GM12874 (cell line): Measurements from ENCODE around the gene TOE1.

Experiments
- TF ChIP-seq, protein P1 (sequence below): IDR thresholded peaks from 2 replicates; pipeline ENCODE4 v1.5.1; 2011; ENCODE audit warnings: low read depth, mild to moderate bottlenecking, control low read depth, low read length, moderate library complexity; ENCODE audit not compliant: insufficient read depth

The TOE1 gene

GRCh38 chr1:45319761-45320160 is 20.2 kb upstream of the TOE1 start:
- TF ChIP-seq, protein P1, sequence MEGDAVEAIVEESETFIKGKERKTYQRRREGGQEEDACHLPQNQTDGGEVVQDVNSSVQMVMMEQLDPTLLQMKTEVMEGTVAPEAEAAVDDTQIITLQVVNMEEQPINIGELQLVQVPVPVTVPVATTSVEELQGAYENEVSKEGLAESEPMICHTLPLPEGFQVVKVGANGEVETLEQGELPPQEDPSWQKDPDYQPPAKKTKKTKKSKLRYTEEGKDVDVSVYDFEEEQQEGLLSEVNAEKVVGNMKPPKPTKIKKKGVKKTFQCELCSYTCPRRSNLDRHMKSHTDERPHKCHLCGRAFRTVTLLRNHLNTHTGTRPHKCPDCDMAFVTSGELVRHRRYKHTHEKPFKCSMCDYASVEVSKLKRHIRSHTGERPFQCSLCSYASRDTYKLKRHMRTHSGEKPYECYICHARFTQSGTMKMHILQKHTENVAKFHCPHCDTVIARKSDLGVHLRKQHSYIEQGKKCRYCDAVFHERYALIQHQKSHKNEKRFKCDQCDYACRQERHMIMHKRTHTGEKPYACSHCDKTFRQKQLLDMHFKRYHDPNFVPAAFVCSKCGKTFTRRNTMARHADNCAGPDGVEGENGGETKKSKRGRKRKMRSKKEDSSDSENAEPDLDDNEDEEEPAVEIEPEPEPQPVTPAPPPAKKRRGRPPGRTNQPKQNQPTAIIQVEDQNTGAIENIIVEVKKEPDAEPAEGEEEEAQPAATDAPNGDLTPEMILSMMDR, result no peak

DNA sequence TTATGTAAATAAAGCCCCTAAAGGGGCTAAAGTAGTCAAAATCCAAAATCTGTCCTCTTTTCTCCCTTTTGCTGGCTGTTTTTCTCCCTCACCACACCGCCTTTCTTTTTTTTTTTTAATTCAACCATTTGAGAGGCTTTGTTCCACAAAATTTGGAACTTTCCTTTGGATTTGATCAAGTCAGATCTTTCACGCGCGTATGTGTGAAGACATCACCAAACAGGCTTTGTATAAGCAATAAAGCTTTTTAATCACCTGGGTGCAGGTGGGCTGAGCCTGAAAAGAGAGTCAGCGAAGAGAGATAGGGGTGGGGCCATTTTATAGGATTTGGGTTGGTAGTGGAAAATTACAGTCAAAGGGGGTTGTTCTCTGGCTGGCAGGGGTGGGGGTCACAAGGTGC is 18.5 kb upstream of the TOE1 start:
- TF ChIP-seq, protein P1, result no peak

DNA sequence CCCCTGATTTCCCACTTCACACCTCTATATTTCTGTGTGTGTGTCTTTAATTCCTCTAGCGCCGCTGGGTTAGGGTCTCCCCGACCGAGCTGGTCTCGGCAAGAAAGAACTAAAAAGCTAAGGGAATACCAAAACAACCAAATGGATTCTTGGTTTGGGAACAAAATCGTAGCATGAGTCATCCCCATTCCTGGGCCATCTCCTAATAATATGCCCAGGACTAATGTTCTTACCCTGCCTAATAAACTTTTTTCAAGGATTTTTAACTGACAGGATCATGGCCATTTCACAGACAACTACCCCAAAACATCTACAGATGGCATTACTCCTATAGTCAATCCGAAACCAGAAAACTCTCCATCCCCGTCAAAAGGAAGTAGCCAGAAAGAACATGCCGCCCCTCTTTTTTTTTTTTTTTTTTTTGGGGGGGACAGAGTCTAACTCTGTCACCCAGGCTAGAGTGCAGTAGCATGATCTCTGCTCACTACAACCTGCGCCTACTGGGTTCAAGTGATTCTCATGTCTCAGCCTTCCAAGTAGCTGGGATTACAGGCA is 17.4 kb upstream of the TOE1 start:
- TF ChIP-seq, protein P1, result no peak

DNA sequence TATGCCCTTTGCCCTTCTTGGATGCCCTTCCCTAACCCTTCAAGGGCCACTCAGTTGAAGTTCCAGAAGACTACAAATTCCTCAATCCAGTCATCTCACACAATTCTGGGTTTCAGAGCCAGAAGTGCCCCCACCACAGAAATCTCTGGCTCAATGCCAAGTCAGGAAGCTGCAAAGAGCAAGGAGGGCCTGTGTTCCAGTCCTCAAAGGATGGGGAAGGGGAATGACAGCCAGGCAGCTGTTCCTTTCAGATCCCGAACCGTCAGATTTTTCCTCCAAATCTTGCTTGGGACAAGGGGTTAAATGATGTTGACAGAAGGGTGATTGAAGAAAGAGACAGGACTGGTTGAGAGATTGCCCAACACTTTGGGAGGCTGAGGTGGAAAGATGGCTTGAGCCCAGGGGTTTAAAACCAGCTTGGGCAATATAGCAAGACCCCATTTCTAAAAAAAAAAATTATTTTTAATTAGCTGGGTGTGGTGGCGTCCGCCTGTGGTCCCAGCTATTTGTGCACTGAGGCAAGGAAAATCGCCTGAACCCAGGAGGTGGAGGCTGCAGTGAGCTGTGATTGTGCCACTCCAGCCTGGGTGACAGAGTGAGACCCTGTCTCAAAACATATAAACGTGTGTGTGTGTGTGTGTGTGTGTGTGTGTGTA is 14.0 kb upstream of the TOE1 start:
- TF ChIP-seq, protein P1, result no peak

GRCh38 chr1:45326627-45327623 is 13.0 kb upstream of the TOE1 start, which contains the start of gene HPDL:
HPDL (plus strand) TSS chr1:45326895; CDS start chr1:45327149, 254 bp downstream.
- TF ChIP-seq, protein P1, result no peak

DNA sequence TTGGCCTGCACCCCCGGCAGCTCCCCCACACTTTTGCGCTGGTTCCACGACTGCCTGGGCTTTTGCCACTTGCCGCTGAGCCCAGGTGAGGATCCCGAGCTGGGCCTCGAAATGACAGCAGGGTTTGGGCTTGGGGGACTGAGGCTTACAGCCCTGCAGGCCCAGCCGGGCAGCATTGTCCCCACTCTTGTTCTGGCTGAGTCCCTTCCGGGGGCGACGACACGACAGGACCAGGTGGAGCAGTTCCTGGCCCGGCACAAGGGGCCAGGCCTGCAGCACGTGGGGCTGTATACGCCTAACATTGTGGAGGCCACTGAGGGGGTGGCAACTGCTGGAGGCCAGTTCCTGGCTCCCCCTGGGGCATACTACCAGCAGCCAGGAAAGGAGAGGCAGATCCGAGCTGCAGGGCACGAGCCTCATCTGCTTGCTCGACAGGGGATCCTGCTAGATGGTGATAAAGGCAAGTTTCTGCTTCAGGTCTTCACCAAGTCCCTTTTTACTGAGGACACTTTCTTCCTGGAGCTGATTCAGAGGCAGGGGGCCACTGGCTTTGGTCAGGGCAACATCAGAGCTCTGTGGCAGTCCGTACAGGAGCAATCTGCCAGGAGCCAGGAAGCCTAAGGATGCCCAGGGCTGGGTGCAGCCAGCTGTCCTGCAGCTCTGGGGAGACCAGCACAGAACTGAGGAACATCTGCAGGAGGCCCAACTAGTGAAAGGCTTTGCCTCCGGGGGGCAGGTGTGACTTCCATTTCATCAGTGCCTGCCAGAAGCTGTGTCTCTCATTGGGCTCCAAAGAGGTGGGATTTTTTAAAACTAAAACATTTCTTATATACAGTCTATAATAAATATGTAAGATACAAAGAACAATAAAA is 12.1 kb upstream of the TOE1 start:
- TF ChIP-seq, protein P1, result no peak
